Fibroblast of skin of left quadriceps (primary cell): ENCODE data around the gene RPS6KB1.
"Not testable (repeated sequence)": the region's sequence is repeated elsewhere in the genome, so short reads cannot be mapped to it uniquely, and the experiment has no call there.

ENCODE experiments used
- DNase-seq, 2 experiments: peaks; one replicate each; pipeline ENCODE4 v3.0.0-alpha.2; 2013; ENCODE audit warnings: low read depth in 2 of 2

RPS6KB1 gene

GRCh38 chr17:59892924-59893675, at the start of gene RPS6KB1, which contains the start of gene TUBD1:
Gene RPS6KB1 (plus strand): TSS chr17:59893121. CDS start chr17:59893185, 64 bp downstream.
Gene TUBD1 (minus strand): TSS chr17:59892943. CDS start chr17:59891002, 1,941 bp downstream.
- peak; percentile 98 for DNase-seq

GRCh38 chr17:59844884-59845594, 47.9 kb upstream of the RPS6KB1 start:
- no peak for DNase-seq

- DNase-seq = peak in 1 of 2 experiments; percentile 55
Measured at GRCh38 chr17:59845595-59846393, 47.1 kb upstream of the RPS6KB1 start.

- DNase-seq = peak in 1 of 2 experiments; percentile 54
Measured at GRCh38 chr17:59846394-59847165, 46.3 kb upstream of the RPS6KB1 start.

GRCh38 chr17:59848385-59848668, 44.6 kb upstream of the RPS6KB1 start:
- DNase-seq = no peak

- DNase-seq = peak in 1 of 2 experiments; percentile 53
Measured at GRCh38 chr17:59848778-59849177, 44.1 kb upstream of the RPS6KB1 start.

- DNase-seq = not testable (repeated sequence)
Measured at GRCh38 chr17:59850311-59850710, 42.6 kb upstream of the RPS6KB1 start.

- peak in 1 of 2 experiments; percentile 55 for DNase-seq
Measured at GRCh38 chr17:59851439-59852375, 41.2 kb upstream of the RPS6KB1 start.

GRCh38 chr17:59852847-59853167, 40.1 kb upstream of the RPS6KB1 start:
- DNase-seq = not testable (repeated sequence)

- no peak for DNase-seq
Measured at GRCh38 chr17:59853168-59853918, 39.6 kb upstream of the RPS6KB1 start.

- DNase-seq = not testable (repeated sequence)
Measured at GRCh38 chr17:59853919-59854729, 38.8 kb upstream of the RPS6KB1 start.

GRCh38 chr17:59856859-59857794, 35.8 kb upstream of the RPS6KB1 start:
- DNase-seq = no peak

- peak; percentile 34 to 44 for DNase-seq
Measured at GRCh38 chr17:59858167-59858816, 34.6 kb upstream of the RPS6KB1 start.

- DNase-seq = no peak
Measured at GRCh38 chr17:59858932-59859331, 34.0 kb upstream of the RPS6KB1 start.

GRCh38 chr17:59859444-59860025, 33.4 kb upstream of the RPS6KB1 start:
- peak; percentile 46 to 52 for DNase-seq

- no peak for DNase-seq
Measured at GRCh38 chr17:59863616-59864015, 29.3 kb upstream of the RPS6KB1 start.

GRCh38 chr17:59869941-59870218, 23.0 kb upstream of the RPS6KB1 start:
- no peak for DNase-seq
